GM21367 (cell line): Measurements from ENCODE around the gene SLC2A10.

Experiments used
- ATAC-seq: cut with Tn5 transposase; IDR thresholded peaks from one replicate; pipeline ENCODE4 v1.9.1; 2021; ENCODE audit not compliant: unreplicated experiment

SLC2A10 gene

GRCh38 chr20:46724343-46724959, 15.0 kb downstream of the SLC2A10 start:
- no peak for ATAC-seq

- no peak for ATAC-seq
Observed at GRCh38 chr20:46725186-46726165, 16.0 kb downstream of the SLC2A10 start.

GRCh38 chr20:46731770-46732169, 22.3 kb downstream of the SLC2A10 start:
- ATAC-seq: no peak

GRCh38 chr20:46735436-46735835, 26.0 kb downstream of the SLC2A10 start:
- ATAC-seq: no peak

- no peak for ATAC-seq
Observed at GRCh38 chr20:46739431-46740213, 30.2 kb downstream of the SLC2A10 start.

- no peak for ATAC-seq
Observed at GRCh38 chr20:46740214-46740609, 30.8 kb downstream of the SLC2A10 start.

GRCh38 chr20:46741924-46742668, 32.6 kb downstream of the SLC2A10 start:
- no peak for ATAC-seq

GRCh38 chr20:46742669-46743045, 33.2 kb downstream of the SLC2A10 start:
- no peak for ATAC-seq

- no peak for ATAC-seq
Observed at GRCh38 chr20:46743088-46743487, 33.6 kb downstream of the SLC2A10 start.

GRCh38 chr20:46746956-46747526, 37.6 kb downstream of the SLC2A10 start:
- no peak for ATAC-seq

GRCh38 chr20:46749147-46749546, 39.7 kb downstream of the SLC2A10 start:
- no peak for ATAC-seq

- no peak for ATAC-seq
Observed at GRCh38 chr20:46751856-46752255, 42.4 kb downstream of the SLC2A10 start.

GRCh38 chr20:46752728-46753127, 43.3 kb downstream of the SLC2A10 start:
- ATAC-seq: no peak

GRCh38 chr20:46755483-46756413, 46.3 kb downstream of the SLC2A10 start:
- no peak for ATAC-seq

- ATAC-seq: no peak
Observed at GRCh38 chr20:46756419-46756818, 47.0 kb downstream of the SLC2A10 start.

GRCh38 chr20:46757135-46757534, 47.7 kb downstream of the SLC2A10 start:
- no peak for ATAC-seq

GRCh38 chr20:46757754-46758678, 48.6 kb downstream of the SLC2A10 start:
- ATAC-seq: no peak

GRCh38 chr20:46758929-46759669, 49.6 kb downstream of the SLC2A10 start:
- ATAC-seq: no peak
